ENCODE results near the gene PTPRN2. TPM values are rescaled to one million over a fixed set of nuclear protein-coding genes. Genes with fewer than 3 reads are reported as not detected.

Gene PTPRN2
- total and polyA plus RNA-seq, 2 of the 13 experiments (the other 11 are each of a cell fraction or from before 2014, with no cell fraction given): 2.5 to 24.2 TPM

GRCh38 chr7:158499082-158499455, 88.6 kb downstream of the PTPRN2 start (continued):
- TF ChIP-seq, protein P1, sequence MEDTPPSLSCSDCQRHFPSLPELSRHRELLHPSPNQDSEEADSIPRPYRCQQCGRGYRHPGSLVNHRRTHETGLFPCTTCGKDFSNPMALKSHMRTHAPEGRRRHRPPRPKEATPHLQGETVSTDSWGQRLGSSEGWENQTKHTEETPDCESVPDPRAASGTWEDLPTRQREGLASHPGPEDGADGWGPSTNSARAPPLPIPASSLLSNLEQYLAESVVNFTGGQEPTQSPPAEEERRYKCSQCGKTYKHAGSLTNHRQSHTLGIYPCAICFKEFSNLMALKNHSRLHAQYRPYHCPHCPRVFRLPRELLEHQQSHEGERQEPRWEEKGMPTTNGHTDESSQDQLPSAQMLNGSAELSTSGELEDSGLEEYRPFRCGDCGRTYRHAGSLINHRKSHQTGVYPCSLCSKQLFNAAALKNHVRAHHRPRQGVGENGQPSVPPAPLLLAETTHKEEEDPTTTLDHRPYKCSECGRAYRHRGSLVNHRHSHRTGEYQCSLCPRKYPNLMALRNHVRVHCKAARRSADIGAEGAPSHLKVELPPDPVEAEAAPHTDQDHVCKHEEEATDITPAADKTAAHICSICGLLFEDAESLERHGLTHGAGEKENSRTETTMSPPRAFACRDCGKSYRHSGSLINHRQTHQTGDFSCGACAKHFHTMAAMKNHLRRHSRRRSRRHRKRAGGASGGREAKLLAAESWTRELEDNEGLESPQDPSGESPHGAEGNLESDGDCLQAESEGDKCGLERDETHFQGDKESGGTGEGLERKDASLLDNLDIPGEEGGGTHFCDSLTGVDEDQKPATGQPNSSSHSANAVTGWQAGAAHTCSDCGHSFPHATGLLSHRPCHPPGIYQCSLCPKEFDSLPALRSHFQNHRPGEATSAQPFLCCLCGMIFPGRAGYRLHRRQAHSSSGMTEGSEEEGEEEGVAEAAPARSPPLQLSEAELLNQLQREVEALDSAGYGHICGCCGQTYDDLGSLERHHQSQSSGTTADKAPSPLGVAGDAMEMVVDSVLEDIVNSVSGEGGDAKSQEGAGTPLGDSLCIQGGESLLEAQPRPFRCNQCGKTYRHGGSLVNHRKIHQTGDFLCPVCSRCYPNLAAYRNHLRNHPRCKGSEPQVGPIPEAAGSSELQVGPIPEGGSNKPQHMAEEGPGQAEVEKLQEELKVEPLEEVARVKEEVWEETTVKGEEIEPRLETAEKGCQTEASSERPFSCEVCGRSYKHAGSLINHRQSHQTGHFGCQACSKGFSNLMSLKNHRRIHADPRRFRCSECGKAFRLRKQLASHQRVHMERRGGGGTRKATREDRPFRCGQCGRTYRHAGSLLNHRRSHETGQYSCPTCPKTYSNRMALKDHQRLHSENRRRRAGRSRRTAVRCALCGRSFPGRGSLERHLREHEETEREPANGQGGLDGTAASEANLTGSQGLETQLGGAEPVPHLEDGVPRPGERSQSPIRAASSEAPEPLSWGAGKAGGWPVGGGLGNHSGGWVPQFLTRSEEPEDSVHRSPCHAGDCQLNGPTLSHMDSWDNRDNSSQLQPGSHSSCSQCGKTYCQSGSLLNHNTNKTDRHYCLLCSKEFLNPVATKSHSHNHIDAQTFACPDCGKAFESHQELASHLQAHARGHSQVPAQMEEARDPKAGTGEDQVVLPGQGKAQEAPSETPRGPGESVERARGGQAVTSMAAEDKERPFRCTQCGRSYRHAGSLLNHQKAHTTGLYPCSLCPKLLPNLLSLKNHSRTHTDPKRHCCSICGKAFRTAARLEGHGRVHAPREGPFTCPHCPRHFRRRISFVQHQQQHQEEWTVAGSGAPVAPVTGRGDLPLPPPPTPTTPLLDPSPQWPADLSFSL (CRISPR knock-in tag; IDR thresholded peaks at IDR 0.05): no peak
- TF ChIP-seq, protein P2, sequence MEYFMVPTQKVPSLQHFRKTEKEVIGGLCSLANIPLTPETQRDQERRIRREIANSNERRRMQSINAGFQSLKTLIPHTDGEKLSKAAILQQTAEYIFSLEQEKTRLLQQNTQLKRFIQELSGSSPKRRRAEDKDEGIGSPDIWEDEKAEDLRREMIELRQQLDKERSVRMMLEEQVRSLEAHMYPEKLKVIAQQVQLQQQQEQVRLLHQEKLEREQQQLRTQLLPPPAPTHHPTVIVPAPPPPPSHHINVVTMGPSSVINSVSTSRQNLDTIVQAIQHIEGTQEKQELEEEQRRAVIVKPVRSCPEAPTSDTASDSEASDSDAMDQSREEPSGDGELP (IDR thresholded peaks at IDR 0.05; ENCODE audit: borderline replicate concordance, low read depth): 0 out of 2 replicates have a peak, but pooled peaks have one; percentile 30
- no peak for TF ChIP-seq PRMT3 (CRISPR knock-in tag; IDR thresholded peaks at IDR 0.05; ENCODE audit: borderline replicate concordance, low read depth)
- TF ChIP-seq NFE2 (CRISPR knock-in tag; IDR thresholded peaks at IDR 0.05): no peak
- no peak for TF ChIP-seq HNRNPUL1 (IDR thresholded peaks at IDR 0.05; ENCODE audit: low read depth, low read length)
- TF ChIP-seq, protein P3, sequence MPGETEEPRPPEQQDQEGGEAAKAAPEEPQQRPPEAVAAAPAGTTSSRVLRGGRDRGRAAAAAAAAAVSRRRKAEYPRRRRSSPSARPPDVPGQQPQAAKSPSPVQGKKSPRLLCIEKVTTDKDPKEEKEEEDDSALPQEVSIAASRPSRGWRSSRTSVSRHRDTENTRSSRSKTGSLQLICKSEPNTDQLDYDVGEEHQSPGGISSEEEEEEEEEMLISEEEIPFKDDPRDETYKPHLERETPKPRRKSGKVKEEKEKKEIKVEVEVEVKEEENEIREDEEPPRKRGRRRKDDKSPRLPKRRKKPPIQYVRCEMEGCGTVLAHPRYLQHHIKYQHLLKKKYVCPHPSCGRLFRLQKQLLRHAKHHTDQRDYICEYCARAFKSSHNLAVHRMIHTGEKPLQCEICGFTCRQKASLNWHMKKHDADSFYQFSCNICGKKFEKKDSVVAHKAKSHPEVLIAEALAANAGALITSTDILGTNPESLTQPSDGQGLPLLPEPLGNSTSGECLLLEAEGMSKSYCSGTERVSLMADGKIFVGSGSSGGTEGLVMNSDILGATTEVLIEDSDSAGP (CRISPR knock-in tag; IDR thresholded peaks at IDR 0.05; ENCODE audit: borderline replicate concordance): no peak
- TF ChIP-seq MYNN (CRISPR knock-in tag; IDR thresholded peaks at IDR 0.05; ENCODE audit: low read depth): no peak
- TF ChIP-seq NCOR1 (IDR thresholded peaks at IDR 0.05; ENCODE audit: borderline replicate concordance, low read length): peak; percentile 2; the same call in 1 of the 2 replicates
- no peak for TF ChIP-seq ZNF780A (CRISPR knock-in tag; IDR thresholded peaks at IDR 0.05)
- no peak for TF ChIP-seq NR0B2 (CRISPR knock-in tag; IDR thresholded peaks at IDR 0.05)
- no peak for TF ChIP-seq ZC3H13 (CRISPR knock-in tag; IDR thresholded peaks at IDR 0.05)
- TF ChIP-seq PAX8 (CRISPR knock-in tag; IDR thresholded peaks at IDR 0.05; ENCODE audit: borderline replicate concordance): no peak
- TF ChIP-seq IKZF1 (IDR thresholded peaks at IDR 0.05): no peak
- no peak; the same call in 1 of the 2 replicates for TF ChIP-seq ZNF775 (CRISPR knock-in tag; IDR thresholded peaks at IDR 0.05; ENCODE audit: borderline replicate concordance)
- TF ChIP-seq MTERF4 (CRISPR knock-in tag; IDR thresholded peaks at IDR 0.05): no peak
- no peak for TF ChIP-seq ZBTB3 (CRISPR knock-in tag; IDR thresholded peaks at IDR 0.05; ENCODE audit: borderline replicate concordance, low read depth)
- TF ChIP-seq ZNF569 (CRISPR knock-in tag; IDR thresholded peaks at IDR 0.05; ENCODE audit: borderline replicate concordance): no peak
- 0 out of 2 replicates have a peak, but pooled peaks have one; percentile 2 for TF ChIP-seq ZNF12 (CRISPR knock-in tag; IDR thresholded peaks at IDR 0.05)
- TF ChIP-seq NFYC (CRISPR knock-in tag; IDR thresholded peaks at IDR 0.05): no peak
- TF ChIP-seq TP53 (CRISPR knock-in tag; conservative IDR thresholded peaks at IDR 0.05): no peak
